HG03025 (cell line): ENCODE results near the gene PCDH12.
A peak's percentile ranks its signal among the peaks of the same experiment; 100 is the strongest.

Experiments used
- ATAC-seq: cut with Tn5 transposase; IDR thresholded peaks from one replicate; pipeline ENCODE4 v1.9.1; 2021; ENCODE audit warnings: mild to moderate bottlenecking, moderate library complexity; ENCODE audit not compliant: unreplicated experiment, low FRiP score

The PCDH12 gene

DNA sequence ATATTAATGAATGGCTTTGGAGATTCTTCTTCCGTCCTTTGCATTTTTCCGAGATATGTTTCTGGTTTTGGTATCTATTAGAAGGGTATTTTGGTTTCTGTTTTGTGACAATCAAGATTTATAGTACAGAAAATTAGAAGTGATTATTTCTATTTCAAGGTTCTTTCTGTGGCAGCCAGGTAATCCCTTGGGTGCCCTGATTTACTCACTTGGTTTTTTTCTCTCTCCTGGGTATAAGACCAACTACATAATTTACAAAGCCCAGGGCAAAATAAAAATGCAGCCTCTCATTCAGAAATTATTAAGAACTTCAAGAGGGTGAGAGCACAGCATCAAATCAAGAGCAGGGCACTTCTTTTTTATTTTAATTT is 8.9 kb upstream of the PCDH12 start:
- no peak for ATAC-seq

DNA sequence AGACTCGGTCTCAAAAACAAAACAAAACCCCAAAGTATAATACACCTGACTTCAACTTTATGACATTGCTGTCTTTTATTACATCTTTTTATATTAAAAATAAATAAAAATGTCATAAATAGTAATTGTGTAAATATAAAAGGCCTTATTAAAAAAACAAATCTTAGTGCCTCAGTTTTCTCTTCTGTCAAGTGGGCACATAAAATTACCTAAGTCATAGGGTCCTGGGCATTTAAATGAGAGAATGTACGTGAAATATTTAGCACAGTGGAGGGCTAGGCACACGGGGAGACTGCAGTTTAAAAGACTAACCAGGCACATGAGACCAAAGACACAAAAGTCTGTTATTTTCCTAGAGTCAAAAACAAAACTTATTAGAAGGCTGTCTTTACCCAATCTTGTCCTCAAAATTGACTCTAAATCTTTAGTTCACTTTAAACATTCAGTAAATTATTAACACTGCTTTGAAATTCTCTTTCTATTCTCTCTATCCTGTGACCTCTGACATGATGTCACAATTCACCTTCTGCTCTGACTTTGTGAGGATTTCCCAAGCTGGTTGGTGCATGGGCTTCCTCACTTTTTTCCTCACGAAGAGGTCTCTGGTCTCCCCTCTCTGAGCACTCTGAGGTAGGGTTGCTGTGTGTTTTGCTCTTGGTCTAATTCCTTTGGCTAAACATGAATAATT is 8.4 kb upstream of the PCDH12 start:
- no peak for ATAC-seq

DNA sequence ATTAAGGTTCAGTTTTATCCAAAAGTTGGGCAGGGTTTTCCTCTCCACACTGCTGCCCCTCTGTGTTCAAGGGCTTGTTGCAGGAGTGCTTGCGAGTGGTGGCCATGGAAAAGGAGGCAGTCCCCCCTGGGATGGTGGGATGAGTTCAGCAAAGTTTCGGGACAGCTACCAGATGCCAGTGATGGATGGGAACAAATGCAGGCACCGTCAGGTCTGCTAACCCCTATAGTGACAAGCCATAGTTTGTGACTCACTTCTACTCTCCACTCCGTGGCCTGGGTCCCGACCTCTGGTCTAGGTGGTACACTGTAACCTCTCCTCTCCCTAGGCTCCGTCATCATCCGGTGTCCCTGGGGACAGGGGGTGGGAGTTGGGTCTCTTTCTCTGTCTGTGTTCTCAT is 7.1 kb upstream of the PCDH12 start:
- ATAC-seq: no peak

DNA sequence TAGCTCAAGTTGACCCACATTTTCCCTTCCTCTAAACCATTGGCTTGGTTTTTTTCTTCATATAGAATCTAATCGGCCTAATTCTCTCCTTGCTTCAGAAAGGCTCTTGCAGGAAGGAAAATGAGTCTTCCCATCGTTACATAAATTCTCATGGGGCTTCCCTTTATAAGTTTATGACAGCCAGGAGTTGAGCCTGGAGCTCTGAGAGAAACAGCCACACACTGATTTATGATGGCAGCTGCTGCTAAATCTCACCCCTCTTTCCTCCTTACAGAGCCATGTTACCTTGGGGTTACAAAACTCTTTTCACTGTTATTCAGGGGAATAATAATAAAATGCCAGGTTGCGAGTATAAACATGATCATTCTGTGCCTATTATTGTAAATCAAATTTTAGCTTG is 5.7 kb upstream of the PCDH12 start:
- no peak for ATAC-seq

DNA sequence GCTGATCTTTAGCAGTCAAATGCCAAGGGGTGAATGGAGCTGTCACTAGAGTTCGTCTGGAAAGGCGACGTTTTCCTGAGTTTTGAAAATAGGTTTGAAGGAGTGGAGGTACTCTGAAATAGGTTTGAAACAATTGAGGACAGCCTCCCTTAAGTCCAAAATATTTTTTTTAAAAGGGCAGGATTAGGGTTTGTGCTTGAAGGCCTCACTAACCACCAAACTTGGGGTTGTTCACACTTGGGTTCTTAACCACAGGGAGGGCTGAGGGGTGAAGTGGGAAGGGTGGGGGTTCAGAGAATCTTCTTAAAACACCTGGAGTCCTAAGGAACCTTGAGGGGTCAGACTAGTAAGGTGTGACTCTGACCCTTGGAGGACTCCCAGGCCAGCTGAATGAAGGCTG is 3.5 kb upstream of the PCDH12 start:
- ATAC-seq: no peak

DNA sequence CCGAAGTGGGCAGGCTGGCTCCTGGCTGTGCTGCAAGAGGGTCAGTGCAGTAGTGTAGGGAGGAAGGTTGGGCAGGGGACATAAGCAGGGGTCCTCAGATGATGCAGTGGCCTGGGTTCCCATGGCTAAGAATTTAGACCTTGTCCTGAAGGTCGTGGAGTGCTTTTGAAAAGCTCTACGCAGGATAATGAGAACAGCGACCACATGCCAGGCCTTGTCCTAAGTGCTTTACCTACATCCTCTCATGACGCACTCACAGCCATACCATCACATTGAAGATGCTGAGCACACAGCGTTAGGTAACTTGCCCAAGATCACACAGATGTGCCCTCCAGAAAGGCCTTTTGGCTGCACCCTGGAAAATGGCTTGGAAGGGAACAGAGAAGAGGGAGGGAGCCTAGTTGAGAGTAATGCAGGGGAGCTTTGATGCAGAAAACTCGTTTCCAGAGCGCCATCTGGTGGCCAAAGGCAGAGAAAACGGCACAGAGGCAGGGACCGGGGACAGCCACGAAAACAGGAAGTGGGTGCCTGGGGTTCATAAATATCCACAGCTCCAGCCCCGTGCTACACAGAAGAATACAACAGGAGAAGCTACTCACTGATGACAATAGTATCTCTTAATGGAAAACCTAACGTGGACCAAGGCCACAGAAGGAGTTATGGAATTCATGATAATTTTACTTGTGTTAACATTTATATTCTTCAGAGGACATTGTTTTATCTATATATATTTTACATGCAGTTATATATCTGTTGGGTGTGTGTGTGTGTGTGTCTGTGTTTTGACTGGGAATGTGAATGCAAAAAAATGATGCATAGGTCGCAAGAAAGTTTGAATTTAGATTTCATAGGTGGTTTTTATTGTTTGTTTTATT is 2.7 kb upstream of the PCDH12 start:
- ATAC-seq: peak; percentile 89

DNA sequence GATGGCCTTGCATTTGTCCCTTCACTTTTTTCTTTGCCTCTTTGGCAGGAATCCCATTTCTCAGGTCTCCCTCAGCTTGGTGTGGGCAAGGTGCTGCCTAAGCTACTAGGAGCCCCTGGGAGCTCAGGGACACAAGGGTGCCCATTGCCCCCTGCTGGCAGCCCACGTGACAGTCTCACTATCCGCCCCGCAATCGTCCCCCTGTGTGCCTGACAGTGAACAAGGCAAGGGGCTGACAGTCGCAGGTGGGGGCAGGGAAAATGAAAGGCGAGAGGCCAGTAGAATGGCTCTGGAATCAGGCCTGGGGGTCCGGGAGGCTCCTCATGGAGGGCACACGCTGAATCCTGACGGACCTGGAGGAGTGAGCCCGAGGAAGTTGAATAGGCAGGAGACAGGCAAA is 2.0 kb upstream of the PCDH12 start:
- ATAC-seq: no peak

DNA sequence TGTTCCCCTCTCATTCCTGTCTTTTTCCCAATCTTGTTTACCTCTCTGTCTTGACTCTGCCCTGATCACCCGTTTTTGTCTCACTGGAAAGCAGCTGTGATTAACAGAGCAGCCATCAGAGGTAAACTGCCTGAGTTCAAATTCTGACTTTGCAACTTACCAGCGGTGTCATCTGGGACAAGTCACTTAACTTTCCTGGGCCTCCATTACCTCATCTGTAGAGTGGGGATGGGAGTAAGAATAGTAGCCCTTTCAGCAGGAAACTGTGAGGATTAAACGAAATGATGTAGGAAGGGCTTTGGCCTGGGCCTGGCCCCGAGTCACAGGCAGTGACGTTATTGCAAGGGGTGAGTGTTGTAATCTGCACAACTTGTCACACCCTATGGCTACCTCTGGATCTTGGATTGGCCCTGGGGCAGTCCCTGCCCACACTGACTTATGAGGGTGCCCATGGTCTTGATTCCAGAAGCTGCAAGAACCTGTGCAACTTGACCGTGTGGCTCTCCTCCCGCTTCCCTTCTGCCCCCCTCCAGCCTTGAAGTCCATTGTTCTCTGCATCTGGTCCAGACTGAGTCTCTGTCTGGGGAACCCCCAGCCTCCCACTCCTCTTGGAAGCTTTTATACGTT is 657 bp upstream of the PCDH12 start:
- no peak for ATAC-seq

DNA sequence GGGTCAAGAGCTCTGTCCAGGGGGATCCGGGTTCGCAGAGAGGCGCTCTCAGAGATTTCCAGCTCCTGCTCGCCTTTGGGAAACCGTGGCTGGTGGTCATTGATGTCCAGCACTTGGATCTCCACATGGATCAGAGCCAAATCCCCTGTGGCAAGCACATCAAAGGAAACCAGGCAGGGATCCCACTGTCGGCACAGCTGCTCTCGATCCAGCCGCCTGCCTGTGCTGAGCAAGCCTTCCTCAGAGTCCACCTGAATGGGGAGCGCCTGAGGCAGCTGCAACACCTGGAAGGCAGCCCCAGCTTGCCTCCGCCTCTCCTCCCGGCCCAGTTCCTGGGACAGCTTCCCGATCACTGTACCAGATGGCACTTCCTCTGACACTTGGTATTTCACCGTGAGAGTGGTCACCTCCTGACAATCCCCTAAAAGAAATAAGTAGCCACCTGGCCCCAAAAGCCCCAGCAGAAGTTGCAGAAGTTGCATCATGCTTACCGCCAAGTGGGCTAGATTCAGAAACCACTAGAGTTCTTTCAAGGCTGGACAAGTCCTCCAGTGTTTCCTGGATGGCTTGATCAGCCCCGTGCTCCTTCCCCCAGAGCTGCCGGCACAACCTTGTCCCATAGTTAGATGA is 520 bp downstream of the PCDH12 start:
- no peak for ATAC-seq

DNA sequence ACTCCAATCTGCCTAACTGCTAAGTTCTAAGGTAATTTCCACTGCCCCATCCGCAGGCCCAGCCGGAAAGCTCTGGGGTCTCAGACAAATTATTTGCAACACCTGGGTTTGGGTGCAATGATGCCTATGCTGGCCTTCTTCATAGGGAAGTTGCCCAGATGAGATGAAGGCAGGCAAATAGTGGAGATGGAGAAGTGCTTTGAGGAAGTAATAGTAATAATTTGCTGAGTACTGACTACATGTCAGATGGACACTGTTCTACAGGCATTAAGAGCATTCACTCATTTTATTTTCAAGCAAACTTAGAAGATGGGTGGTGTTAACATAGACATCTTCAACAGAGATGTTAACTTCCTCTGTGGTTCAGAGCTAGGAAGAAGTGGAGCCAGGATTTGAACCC is 3.8 kb downstream of the PCDH12 start:
- ATAC-seq: no peak

DNA sequence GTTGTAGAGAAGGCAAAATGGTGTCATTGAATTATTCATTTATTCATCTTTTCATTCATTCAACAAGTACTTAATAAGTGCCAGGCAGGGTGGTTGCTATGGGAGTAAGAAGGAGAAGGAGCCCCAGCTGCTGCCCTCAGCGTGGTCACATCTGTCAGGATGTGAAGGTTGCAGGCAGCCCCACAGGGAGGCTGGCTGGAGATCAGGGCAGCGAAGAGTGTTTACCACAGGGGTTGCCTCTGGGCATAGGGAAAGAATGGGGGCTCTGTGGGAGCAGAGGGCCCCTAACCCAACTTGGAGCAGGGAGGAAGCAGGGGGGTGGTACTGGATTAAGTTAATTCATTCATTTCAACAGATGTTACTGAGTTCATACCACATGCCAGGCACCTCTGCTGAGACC is 6.0 kb downstream of the PCDH12 start:
- no peak for ATAC-seq

DNA sequence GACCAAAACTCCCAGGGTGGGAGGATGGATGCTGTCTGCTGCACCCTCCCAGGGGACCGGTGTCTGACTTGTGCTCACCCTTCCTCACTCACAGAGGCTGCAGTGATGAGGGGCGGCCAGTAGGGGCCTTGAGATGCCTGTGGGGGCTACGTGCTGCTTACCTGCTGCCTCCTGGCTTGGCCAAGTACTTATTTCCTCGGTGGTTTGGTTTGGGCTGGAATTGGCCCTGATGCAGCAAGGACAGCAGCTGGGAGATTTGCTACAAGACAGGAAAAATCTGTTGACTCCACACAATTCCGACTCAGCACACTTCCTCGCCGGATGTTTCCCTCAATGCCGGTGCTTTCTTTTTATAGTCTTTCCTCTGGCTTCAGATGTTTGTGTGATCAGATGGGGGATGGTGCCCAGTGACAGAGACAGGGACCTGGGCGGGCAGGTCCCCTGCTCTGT is 6.6 kb downstream of the PCDH12 start:
- ATAC-seq: no peak

DNA sequence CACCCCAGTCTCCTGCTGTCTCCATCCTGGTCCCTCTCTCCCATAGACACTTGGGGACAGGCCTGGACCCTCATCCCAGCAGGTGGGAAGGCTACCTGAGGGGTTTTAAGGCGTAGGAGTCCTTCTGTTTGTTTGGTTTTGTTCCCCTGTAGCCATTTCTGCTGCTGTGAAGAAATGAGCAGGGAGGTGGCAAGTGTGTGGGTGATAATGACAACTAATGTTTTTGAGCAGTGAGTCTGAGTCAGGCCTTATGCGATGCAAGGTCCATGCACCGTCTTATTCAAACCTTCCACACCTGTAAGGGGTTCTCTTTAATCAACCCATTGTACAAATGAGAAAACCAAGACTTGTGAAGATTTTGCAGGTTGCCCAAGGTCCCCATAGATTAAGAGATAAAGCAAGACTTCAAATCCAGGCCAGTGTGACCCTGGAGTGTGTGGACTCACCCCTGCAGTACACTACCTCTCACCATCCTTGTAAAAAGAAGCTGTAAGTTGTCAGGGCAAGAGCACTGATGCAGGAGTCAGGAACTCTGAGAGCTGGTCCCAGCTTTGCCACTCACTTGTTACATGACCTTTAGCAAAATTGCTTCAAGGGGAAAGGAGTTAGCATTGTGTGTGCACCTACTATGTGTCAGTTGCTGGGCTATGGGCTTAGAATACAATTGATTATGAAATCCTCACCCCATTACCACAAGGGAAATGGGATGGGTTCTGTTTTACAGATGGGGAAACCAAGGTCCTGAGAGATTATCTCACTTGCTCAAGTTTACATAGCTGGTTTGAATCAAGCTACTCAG is 7.6 kb downstream of the PCDH12 start:
- no peak for ATAC-seq

DNA sequence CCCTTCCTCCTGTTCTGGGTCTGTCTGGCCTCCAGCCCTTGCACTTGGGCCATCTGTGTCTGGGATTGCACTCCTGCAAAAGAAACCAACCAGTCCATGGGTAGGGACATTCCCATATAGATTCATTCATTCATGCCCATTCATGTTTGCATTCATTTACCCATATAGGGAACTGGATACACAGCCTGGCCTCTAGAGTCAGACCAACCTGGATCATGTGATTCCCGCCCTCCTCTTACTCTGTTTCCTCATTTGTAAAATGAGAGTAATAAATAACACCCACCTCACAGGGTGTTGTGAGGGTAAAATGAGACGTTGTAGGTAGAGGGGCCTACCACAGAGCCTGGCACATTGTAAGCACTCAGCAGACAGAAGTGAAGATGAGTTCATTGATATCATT is 8.5 kb downstream of the PCDH12 start:
- no peak for ATAC-seq

DNA sequence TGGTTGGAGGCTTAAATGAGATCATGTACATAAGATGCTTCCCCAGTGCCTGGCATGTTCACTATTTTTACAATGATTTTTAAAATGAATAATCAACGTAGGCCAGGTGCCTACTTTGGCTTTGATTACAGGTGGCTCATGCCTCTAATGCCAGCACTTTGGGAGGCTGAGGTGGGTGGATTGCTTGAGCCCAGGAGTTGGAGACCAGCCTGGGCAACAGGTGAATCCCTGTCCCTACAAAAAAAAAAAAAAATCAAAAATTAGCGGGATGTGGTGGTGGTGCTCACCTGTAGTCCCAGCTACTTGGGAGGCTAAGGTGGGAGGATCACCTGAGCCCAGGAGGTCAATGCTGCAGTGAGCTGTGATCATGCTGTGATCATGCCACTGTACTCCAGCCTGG is 9.2 kb downstream of the PCDH12 start:
- no peak for ATAC-seq

DNA sequence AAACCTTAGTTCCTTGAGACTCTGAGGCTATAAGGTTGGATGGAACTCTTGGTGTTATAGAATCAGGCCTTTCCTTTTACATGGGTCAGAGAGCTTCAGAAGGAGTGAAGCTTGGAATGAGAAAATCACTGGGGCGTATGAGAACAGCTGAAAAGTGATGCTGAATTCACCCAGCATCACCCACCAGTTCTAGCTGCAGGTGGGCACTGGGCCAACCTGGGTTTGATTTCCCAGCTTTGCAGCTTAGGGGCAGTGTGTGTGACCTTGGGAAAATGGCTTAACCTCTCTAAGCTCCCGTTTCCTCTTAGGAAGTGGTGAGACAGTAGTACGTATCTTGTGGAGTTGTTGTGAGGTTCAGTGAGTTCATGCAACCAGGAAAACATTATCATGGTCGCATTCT is 10.7 kb downstream of the PCDH12 start:
- ATAC-seq: no peak

DNA sequence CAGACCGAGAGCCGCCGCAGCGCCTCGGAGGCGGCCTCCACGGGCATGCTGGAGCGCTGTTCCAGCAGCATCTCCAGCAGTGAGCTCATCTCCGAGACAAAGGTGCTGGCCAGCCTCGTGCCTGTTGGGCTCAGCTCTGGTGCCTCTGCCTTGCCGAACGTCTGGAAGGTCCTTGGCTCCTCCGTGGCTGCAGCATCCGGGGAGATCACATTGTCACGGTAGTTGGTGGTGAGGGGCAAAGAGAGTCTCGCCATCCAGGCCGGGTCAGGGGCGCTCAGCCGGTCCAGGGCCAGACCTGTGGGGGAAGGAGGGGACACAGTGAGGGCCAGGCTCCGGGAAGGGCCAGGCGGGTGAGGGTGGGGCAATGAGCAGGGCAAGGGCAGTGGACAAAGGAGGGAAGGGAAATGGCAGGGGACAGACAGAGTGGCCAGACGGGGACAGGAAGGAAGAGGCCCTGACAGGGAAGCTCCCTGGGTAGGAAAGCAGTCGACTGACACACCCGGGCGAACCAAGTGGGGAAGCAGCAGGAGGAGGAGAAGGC is 12.4 kb downstream of the PCDH12 start:
- no peak for ATAC-seq

DNA sequence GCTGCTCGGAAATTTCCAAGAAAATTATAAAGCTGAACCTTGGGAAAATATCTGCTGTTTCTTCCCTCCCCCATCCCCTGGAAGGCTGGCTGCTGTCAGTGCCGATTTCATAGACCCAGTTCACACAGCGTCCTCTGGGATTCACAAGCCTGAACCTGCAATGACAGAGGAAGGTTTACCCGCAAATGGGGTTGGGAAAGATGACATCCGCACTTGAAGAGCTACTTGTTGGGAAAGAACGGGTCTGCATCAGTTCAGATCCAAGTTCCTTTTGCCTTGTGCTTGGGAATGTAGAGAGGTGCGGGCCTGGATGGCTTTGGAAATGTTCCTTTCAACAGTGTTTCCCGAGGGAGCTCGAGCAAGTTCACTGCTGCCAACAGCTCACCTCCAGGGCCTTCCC is 13.9 kb downstream of the PCDH12 start:
- no peak for ATAC-seq

DNA sequence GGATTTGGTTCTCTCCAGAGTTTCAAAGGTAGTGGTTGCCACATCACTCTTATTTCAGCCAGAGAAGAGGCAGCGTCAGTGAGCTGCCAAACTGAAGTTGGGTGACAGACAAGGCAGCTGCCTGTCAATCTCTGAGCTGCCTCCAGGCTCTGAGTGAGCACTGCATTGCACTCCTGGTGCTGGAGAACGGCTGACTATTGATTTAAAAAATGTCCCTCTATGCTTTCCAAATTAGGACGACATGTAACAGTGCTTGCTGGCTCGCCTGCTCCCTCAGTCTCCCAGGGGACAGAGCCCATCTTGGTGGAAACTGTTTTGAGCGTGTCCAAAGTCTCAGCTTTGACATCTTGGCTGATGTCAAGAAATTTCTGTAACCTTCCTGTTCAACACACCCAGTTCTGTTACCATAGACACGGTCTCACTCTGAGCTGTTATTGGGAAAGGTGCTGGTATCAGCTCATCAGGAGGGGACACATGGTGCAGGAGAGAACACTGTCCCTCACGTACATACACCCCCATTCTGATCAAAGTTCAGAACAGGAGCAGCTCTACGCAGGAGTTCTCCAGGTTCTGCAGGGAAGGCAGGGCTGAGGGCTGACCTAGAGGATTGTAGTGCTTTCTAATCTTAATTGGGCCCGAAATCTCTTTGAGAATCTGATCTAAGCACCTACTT is 15.7 kb downstream of the PCDH12 start:
- no peak for ATAC-seq

DNA sequence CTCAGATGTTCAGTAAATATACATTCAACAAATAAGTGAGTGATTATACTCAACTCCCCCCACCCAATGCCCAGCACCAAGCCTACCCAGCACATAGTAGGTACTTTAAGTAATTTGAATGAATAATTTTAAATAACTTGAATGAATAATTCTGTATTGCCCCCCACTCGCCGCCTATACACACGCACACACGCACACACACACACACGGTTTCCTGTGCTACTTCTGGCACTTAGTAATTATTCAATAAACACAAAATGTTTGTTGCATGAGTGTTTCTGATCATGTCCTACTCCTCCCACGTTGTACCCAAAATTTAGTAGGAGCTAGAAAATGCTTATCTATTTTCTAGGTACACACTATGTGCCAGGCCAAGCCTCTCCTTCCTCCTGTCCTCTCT is 16.2 kb downstream of the PCDH12 start:
- no peak for ATAC-seq
